WTC11 (cell line): ENCODE results near the gene INPP5E.

Experiments used
- AFF4 ChIP-seq: sonication (generic); formaldehyde crosslinking; IDR thresholded peaks from 2 replicates; pipeline ENCODE4 v1.8.1; 2023; ENCODE audit warnings: mild to moderate bottlenecking, missing genetic modification reagents, borderline replicate concordance
- ATF3 ChIP-seq: sonication (generic); formaldehyde crosslinking; conservative IDR thresholded peaks from 2 replicates; pipeline ENCODE4 v1.8.1; 2022; ENCODE audit warnings: mild to moderate bottlenecking, missing genetic modification reagents
- ETV6 ChIP-seq: sonication (generic); formaldehyde crosslinking; IDR thresholded peaks from 2 replicates; pipeline ENCODE4 v1.8.1; 2022; ENCODE audit warnings: mild to moderate bottlenecking, missing genetic modification reagents
- FOXJ3 ChIP-seq: sonication (generic); formaldehyde crosslinking; IDR thresholded peaks from 2 replicates; pipeline ENCODE4 v1.9.0; 2021; ENCODE audit warnings: missing genetic modification reagents, mild to moderate bottlenecking, borderline replicate concordance
- FOXK1 ChIP-seq: sonication (generic); formaldehyde crosslinking; IDR thresholded peaks from 2 replicates; pipeline ENCODE4 v1.8.0; 2022; ENCODE audit warnings: mild to moderate bottlenecking, moderate library complexity, missing genetic modification reagents
- JUN ChIP-seq: sonication (generic); formaldehyde crosslinking; IDR thresholded peaks from 2 replicates; pipeline ENCODE4 v1.8.0; 2023; ENCODE audit warnings: mild to moderate bottlenecking, missing genetic modification reagents
- MAX ChIP-seq: sonication (generic); formaldehyde crosslinking; IDR thresholded peaks from 2 replicates; pipeline ENCODE4 v1.8.0; 2022; ENCODE audit warnings: mild to moderate bottlenecking, missing genetic modification reagents
- NR3C1 ChIP-seq: sonication (generic); formaldehyde crosslinking; conservative IDR thresholded peaks from 2 replicates; pipeline ENCODE4 v1.8.1; 2023; ENCODE audit warnings: low read depth, mild to moderate bottlenecking, missing genetic modification reagents
- SP1 ChIP-seq: sonication (generic); formaldehyde crosslinking; conservative IDR thresholded peaks from 2 replicates; pipeline ENCODE4 v1.8.1; 2022; ENCODE audit warnings: missing genetic modification reagents
- TEAD4 ChIP-seq: sonication (generic); formaldehyde crosslinking; IDR thresholded peaks from 2 replicates; pipeline ENCODE4 v1.8.0; 2022; ENCODE audit warnings: mild to moderate bottlenecking, missing genetic modification reagents
- ZNF232 ChIP-seq: sonication (generic); formaldehyde crosslinking; IDR thresholded peaks from 2 replicates; pipeline ENCODE4 v1.8.0; 2022; ENCODE audit warnings: mild to moderate bottlenecking, missing genetic modification reagents
- ZNF416 ChIP-seq: fragments of 250-450 bp; sonication (Bioruptor Pico); IDR thresholded peaks from 2 replicates; pipeline ENCODE4 v1.9.0; 2021; ENCODE audit warnings: mild to moderate bottlenecking, inconsistent platforms
- TF ChIP-seq, protein P1 (sequence below): fragments of 200-600 bp; IDR thresholded peaks from 2 replicates; pipeline ENCODE4 v1.8.0; 2022; ENCODE audit warnings: antibody characterized with exemption

DNA sequence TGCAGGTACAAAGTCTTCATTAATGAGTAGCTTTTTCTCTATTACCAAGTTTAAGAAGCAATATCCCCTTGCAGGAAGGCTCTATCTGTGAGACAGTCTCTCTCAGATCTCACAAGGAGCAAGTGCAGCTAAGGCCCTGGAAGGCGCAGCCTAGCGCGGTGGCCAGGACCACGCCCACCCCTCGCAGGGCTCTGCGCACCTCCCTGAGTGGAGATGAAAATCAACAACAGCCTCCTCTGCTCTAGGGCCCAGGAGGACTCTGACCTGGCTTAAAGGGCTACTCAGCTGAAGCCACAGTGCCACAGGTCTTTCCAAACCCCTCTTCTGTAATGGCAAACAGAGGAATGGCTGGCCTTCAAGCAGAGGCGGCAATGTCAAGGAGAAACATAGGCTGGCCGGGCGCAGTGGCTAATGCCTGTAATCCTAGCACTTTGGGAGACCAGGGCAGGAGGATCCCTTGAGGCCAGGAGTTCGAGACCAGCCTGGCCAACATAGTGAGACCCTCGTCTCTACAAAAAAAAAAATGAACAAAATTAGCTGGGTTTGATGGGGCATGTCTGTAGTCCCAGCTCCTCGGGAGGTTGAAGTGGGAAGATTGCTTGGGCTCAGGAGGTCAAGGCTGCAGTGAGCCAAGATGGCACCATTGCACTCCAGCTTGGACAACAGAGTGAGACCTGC is 31.3 kb upstream of the INPP5E start:
- TF ChIP-seq SP1 (no peak), AFF4 (CRISPR knock-in tag) (no peak), FOXK1 (CRISPR knock-in tag) (no peak), TEAD4 (CRISPR knock-in tag) (no peak), MAX (CRISPR knock-in tag) (no peak), ETV6 (CRISPR knock-in tag) (no peak), ZNF232 (no peak), JUN (CRISPR knock-in tag) (no peak), FOXJ3 (CRISPR knock-in tag) (no peak), ZNF416 (CRISPR knock-in tag) (no peak), NR3C1 (no peak), ATF3 (CRISPR knock-in tag) (no peak)
- TF ChIP-seq, protein P1, sequence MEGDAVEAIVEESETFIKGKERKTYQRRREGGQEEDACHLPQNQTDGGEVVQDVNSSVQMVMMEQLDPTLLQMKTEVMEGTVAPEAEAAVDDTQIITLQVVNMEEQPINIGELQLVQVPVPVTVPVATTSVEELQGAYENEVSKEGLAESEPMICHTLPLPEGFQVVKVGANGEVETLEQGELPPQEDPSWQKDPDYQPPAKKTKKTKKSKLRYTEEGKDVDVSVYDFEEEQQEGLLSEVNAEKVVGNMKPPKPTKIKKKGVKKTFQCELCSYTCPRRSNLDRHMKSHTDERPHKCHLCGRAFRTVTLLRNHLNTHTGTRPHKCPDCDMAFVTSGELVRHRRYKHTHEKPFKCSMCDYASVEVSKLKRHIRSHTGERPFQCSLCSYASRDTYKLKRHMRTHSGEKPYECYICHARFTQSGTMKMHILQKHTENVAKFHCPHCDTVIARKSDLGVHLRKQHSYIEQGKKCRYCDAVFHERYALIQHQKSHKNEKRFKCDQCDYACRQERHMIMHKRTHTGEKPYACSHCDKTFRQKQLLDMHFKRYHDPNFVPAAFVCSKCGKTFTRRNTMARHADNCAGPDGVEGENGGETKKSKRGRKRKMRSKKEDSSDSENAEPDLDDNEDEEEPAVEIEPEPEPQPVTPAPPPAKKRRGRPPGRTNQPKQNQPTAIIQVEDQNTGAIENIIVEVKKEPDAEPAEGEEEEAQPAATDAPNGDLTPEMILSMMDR, result no peak
